ENCODE results near the gene UVSSA. TPM values are rescaled to one million over a fixed set of nuclear protein-coding genes. Genes with fewer than 3 reads are reported as not detected.
"Not testable (repeated sequence)": the region's sequence is repeated elsewhere in the genome, so short reads cannot be mapped to it uniquely, and the experiment has no call there.

The UVSSA gene
- total RNA-seq, 2 experiments from 2014 or later, result 19.1 to 23.0 TPM

DNA sequence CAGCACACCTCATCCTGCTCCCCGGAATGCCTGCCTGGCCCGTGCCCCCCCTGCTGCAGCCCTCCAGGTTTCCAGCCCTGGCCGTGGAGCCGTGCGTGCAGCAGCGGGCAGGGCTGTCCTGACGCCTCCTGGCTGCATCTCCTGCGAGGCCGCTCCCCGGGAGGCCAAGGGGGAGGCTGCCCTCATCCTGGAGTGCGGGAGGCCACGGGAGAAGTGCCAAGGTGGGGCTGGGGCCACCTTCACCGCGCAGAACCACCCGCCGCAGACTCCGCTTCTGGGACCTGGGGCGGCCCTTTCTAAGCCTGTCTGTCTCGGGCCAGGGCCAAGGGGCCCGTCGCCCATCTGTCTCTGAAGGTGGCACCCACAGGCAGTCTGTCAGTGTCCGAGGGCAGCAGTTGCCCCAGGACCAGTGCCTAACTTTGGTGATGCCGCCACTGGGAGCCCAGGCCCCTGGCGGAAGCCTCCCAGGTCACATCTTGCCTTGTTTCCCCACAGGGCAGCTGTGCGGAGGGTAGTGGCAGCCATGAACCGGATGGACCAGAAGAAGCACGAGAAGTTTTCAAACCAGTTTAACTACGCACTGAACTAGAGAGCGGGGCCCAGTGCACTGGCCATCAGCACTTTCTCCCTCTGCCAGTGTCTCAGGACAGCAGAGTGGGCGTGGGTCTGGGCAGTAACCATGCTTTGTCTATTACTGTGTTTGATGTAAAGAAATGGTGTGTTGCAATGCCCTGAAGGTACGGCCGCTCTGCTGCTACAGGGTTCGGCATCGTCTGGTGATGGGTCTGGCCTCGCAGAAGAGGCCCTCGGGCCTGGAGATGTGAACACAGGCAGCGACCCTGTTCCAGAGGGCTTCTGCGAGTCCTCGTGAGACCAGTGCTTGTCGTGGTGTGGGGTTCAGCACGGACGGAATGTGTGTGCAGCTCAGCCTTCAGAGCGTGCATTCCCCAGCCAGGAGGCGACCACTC lies 38.6 kb downstream of the UVSSA start:
- POLR2A ChIA-PET, result no interaction called here
- Mint-ChIP-seq H3K27ac (no peak overlapping the region), H3K36me3 (ENCODE audit: low read depth) (peaks cover 14% of the 10 kb centered on the region), H3K4me3 (no peak overlapping the region), H3K4me1 (no peaks in the 10 kb centered on the region), H3K9me3 (peaks cover 12% of the 10 kb centered on the region), H3K27me3 (no peaks in the 10 kb centered on the region)
- DNase-seq, result no peak
- CTCF ChIA-PET, result no interaction called here

DNA sequence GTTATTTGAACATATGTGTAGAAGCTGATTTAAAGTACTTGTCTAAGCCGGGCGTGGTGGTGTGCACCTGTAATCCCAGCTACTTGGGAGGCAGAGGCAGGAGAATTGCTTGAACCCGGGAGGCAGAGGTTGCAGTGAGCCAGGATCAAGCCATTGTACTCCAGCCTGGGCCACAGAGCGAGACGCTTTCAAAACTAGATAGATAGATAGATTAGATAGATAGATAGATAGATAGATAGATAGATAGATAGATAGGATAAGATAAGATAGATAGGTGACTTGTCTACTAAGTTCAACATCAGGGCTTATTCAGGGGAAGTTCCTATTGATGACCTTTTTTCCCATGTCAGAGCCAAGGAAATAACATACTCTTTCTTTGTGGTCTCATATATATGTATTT lies 46.4 kb downstream of the UVSSA start:
- not testable (repeated sequence) for H3K4me3 Mint-ChIP-seq

DNA sequence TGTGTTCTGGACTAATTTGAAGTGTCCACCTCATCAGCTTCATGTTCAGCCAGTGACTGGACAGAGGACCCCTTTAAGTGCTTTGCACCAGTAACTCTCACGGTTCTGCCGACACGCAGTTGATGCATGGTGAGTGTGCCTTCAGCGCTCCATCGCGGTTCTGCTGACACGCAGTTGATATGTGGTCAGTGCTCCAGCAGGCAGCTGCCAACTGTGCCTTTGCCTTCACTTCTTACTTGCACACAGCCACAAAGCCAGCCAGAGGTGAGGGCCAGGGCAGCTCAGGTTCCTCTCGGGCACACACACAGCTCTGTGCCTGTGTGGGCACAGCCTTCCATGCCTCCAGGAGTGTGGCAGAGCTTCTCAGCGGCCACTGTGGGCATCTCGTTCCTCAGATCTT lies 46.9 kb downstream of the UVSSA start:
- Mint-ChIP-seq H3K36me3 (ENCODE audit: low read depth) (peaks cover 8% of the 10 kb centered on the region), H3K9me3 (peaks cover 17% of the 10 kb centered on the region), H3K27ac (no peak overlapping the region), H3K4me1 (no peaks in the 10 kb centered on the region), H3K4me3 (no peak overlapping the region), H3K27me3 (no peaks in the 10 kb centered on the region)
- POLR2A ChIA-PET, result no interaction called here
- DNase-seq, result no peak
- CTCF ChIA-PET, result interaction anchor here (0.8 to 1.2 kb wide), 2 partner anchors 77 to 119 kb away, joined by 3 read pairs; no protein-coding TSS in a partner anchor

More for the DNA sequence above, 46.4 kb downstream of the UVSSA start:
- H3K27me3 Mint-ChIP-seq, H3K27ac Mint-ChIP-seq, H3K4me1 Mint-ChIP-seq, POLR2A ChIA-PET, DNase-seq: not testable (repeated sequence)
- H3K9me3 Mint-ChIP-seq, result peaks cover 18% of the 10 kb centered on the region
- H3K36me3 Mint-ChIP-seq (ENCODE audit: low read depth), result peaks cover 12% of the 10 kb centered on the region
- CTCF ChIA-PET, result interaction anchor here (0.8 to 1.2 kb wide), 2 partner anchors 78 to 120 kb away, joined by 3 read pairs; no protein-coding TSS in a partner anchor

DNA sequence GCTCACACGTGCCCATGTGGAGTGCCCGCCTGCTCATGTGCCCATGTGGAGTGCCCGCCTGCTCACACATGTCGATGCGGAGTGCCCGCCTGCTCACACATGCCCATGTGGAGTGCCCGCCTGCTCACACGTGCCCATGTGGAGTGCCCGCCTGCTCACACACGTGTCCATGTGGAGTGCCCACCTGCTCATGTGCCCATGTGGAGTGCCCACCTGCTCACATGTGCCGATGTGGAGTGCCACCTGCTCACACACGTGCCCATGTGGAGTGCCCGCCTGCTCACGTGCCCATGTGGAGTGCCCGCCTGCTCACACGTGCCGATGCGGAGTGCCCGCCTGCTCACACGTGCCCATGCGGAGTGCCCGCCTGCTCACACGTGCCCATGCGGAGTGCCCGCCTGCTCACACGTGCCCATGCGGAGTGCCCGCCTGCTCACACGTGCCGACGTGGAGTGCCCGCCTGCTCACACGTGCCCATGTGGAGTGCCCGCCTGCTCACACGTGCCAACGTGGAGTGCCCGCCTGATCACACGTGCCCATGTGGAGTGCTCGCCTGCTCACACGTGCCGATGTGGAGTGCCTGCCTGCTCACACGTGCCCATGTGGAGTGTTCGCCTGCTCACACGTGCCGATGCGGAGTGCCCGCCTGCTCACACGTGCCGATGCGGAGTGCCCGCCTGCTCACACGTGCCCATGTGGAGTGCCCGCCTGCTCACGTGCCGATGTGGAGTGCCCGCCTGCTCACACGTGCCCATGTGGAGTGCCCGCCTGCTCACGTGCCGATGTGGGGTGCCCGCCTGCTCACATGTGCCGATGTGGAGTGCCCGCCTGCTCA lies 47.8 kb downstream of the UVSSA start:
- peaks cover 15% of the 10 kb centered on the region for H3K9me3 Mint-ChIP-seq
- H3K4me1 Mint-ChIP-seq; H3K36me3 Mint-ChIP-seq (ENCODE audit: low read depth); H3K4me3 Mint-ChIP-seq; POLR2A ChIA-PET; H3K27me3 Mint-ChIP-seq; H3K27ac Mint-ChIP-seq; DNase-seq: not testable (repeated sequence)
- CTCF ChIA-PET, result interaction anchor here (1.2 kb wide), 1 partner anchor 76 kb away, joined by 3 read pairs; no protein-coding TSS in a partner anchor

DNA sequence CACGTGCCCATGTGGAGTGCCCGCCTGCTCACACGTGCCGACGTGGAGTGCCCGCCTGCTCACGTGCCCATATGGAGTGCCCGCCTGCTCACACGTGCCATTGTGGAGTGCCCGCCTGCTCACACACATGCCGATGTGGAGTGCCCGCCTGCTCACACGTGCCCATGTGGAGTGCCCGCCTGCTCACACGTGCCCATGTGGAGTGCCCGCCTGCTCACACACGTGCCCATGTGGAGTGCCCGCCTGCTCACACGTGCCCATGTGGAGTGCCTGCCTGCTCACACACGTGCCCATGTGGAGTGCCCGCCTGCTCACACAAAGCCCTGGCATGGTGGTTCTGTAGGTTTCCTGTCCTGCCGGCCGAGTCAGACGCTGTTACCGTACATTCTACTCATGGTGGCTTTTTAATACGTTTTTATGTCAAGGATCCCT lies 48.4 kb downstream of the UVSSA start:
- CTCF ChIA-PET; H3K4me3 Mint-ChIP-seq; H3K36me3 Mint-ChIP-seq (ENCODE audit: low read depth); H3K27me3 Mint-ChIP-seq; DNase-seq; POLR2A ChIA-PET; H3K4me1 Mint-ChIP-seq: not testable (repeated sequence)
- Mint-ChIP-seq H3K27ac (peak overlapping the region; percentile 36), H3K9me3 (peaks cover 14% of the 10 kb centered on the region)

DNA sequence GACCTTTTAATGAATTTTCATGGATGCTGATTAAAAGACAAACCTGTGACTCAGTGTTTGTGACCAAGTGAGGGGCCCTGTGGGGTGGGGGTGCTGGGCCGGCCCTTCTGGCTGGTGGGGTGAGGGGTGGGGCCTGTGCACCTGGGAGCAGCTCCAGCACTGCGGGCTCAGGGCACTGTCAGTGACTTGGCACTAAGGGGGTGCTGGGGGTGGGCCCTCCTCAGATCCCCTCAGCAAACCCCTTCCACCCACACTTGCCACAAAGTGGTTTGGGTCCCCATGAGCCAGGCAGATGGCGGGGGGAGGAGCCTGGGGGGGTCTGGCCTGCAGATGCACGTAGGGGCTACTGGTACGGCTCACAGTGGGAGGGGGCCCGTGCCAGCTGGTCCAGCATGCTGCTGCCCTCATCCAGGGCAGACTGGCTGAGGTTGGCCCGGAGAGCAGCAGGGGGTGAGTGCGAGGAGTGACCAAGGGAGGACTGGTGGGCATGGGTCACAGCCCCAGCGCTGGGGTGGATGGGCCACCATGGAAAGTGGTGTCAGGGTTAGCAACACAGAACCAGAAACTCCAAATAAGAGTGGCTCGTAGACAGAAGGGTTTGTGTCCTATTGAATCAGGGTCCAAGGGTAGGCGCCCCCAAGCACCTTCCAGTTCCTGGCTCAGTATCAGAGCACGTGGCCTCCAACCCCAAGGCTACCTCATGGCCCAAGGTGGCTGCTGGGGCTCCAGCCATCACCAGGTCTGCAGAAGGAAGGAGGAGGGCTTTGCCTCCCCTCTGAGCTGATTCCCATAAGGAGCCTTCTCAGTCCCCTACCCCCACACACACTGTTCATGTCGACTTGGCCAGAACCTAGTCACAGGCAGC lies 49.2 kb downstream of the UVSSA start:
- Mint-ChIP-seq H3K27ac (no peak overlapping the region), H3K9me3 (peaks cover 14% of the 10 kb centered on the region), H3K27me3 (peaks cover 7% of the 10 kb centered on the region), H3K4me3 (no peak overlapping the region), H3K4me1 (no peaks in the 10 kb centered on the region), H3K36me3 (ENCODE audit: low read depth) (peaks cover 9% of the 10 kb centered on the region)
- no peak for DNase-seq
- CTCF ChIA-PET, result no interaction called here
- POLR2A ChIA-PET, result no interaction called here

DNA sequence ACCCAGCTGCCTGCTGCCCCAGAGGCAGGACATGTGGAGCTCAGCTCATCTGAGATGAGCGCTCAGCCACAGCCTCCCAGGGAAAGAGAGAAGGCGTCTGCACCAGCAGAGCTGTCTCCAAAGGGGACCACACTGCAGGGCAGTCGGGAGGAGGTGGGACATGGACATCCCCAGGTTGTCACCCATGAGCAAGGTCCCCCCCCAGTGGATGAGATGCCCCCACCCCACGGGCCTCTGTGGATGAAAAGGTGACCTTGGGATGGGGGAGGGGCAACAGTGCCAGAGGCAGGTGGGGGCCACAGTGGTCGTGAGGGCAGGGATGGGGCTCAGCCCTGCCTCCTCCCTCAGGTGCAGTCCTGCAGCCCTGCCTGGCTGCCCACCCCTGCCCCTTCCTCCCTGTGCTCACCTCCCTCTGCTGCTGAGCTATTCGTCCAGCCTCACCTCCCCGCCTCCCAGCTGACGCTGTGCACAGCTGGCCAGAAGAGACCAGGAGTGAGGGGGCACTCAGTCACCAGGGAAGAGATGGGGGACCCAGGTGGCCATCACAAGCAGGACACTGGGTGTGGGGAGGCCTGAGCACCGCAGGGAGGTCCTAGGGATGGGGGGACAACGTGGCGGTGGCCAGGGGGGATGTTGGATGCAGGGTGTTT lies 49.9 kb downstream of the UVSSA start:
- H3K27ac Mint-ChIP-seq, result no peak overlapping the region
- no peaks in the 10 kb centered on the region for H3K4me1 Mint-ChIP-seq
- H3K9me3 Mint-ChIP-seq, result peaks cover 14% of the 10 kb centered on the region
- CTCF ChIA-PET, result no interaction called here
- POLR2A ChIA-PET, result no interaction called here
- H3K27me3 Mint-ChIP-seq, result peaks cover 12% of the 10 kb centered on the region
- DNase-seq, result no peak
- H3K4me3 Mint-ChIP-seq, result no peak overlapping the region
- peaks cover 9% of the 10 kb centered on the region for H3K36me3 Mint-ChIP-seq (ENCODE audit: low read depth)

DNA sequence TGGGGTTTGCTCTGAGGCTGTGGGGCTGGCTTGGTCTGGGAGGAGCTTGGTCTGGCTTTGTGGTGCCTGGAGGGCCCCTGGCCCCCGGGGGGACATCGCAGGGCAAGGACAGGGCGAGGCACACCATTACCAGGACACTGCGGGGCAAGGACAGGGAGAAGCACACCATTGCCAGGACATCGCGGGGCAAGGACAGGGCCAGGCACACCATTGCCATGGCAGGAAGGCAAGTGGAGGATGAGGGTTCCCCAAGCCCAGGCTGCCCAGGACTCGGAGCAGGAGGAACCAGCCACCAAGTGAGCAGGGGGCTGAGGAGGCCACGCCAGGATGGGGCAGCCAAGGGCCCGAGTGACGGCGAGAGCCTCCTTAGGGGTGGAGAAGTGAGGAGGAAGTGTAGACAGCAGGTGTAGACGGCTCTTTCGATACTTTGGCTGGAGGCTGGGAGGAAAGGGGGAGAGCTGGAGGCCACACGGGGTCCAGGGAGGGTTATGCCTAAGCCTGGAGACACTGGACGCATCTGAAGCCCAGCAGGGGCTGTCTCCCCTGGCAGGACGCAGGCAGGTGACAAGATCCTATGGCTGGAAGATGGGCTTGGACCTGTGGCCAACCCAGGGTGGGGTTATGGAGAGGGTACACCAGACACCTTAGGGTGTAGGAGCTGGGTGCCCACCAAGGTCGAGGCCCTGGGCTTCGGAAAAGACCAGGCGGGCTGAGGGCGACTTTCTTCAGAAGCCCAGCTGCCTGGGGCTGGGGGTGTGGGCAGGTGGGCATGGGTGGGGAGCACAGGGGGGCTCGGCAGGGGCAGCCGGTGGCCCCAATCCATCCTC lies 51.9 kb downstream of the UVSSA start:
- peaks cover 6% of the 10 kb centered on the region for H3K36me3 Mint-ChIP-seq (ENCODE audit: low read depth)
- POLR2A ChIA-PET, result no interaction called here
- peaks cover 12% of the 10 kb centered on the region for H3K9me3 Mint-ChIP-seq
- H3K27ac Mint-ChIP-seq, result peak overlapping the region; percentile 60
- no peak overlapping the region for H3K4me3 Mint-ChIP-seq
- DNase-seq, result no peak
- CTCF ChIA-PET, result interaction anchor here (0.5 kb wide), 1 partner anchor 1020 kb away, joined by 3 read pairs; the partner anchor contains the start of gene CFAP99
- peaks cover 18% of the 10 kb centered on the region for H3K27me3 Mint-ChIP-seq
- no peaks in the 10 kb centered on the region for H3K4me1 Mint-ChIP-seq

DNA sequence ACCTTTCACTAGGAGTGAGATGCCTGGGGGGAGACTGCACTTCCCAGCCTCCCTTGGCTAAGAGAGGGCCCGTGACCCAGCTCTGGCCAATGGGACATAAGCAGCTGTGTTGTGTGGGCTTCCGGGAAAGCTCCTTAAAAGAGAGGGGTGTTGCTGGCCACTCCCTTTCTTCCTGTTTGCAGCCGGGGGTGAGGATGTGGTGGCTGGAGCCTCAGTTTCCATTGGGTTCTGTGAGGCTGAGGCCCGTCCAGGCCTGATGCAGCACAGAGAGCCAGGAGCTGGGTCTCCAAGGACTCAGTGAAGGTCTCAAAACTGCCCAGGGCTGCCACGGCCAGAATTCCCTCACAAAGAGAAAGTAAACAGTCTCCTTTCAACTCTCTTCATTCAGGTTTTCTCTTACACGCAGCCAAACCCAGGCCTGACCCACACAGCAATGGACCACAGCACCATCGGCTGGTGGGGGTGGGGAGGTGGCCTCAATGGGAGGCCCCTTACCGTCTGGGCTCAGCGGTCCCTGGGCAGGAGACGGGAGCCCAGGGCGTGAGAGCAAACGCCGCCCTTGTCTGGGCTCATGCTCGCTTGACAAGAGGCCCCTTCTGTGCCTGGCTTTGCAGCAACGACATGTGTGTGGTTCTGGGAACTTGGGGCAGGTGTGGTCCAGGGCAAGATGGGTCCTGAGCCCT lies 52.6 kb downstream of the UVSSA start:
- Mint-ChIP-seq H3K4me3 (no peak overlapping the region), H3K9me3 (peaks cover 9% of the 10 kb centered on the region), H3K4me1 (no peaks in the 10 kb centered on the region), H3K36me3 (ENCODE audit: low read depth) (peaks cover 6% of the 10 kb centered on the region), H3K27me3 (peaks cover 21% of the 10 kb centered on the region), H3K27ac (no peak overlapping the region)
- CTCF ChIA-PET, result no interaction called here
- POLR2A ChIA-PET, result no interaction called here
- DNase-seq, result no peak

DNA sequence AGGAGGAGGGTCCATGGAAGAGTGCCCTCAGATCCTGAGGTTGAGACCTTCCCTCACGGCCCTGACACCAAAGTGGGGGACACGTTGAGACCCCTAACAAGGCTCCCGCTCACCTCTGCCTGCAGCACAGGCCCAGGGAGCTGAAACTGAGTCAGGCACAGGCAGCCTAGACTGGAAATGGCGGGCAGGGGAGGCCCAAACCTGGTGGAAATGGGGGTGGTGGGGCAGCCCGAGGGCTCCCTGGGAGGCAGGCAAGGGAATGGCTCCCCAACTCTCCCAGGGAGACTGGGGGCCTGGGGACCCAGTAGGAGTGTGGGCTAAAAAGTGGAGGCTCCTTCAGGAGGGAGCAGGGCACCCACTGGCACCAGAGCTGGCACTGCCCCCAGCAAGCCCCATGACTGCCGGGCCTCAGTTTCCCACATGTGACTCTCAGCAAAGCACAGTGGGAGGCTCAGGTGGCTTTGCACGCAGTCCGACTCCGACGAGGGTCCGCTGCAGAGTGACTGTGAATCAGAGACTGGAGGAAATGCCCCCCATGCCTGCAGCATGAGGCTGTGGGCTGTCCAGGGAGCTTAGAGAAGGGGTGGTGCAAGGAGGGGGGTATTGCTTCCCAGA lies 53.3 kb downstream of the UVSSA start:
- H3K9me3 Mint-ChIP-seq, result peaks cover 9% of the 10 kb centered on the region
- H3K4me3 Mint-ChIP-seq, result no peak overlapping the region
- H3K4me1 Mint-ChIP-seq, result peaks cover under 1% of the 10 kb centered on the region
- peaks cover 6% of the 10 kb centered on the region for H3K36me3 Mint-ChIP-seq (ENCODE audit: low read depth)
- no peak overlapping the region for H3K27ac Mint-ChIP-seq
- peaks cover 25% of the 10 kb centered on the region for H3K27me3 Mint-ChIP-seq
- CTCF ChIA-PET, result interaction anchor here (0.6 kb wide), 1 partner anchor 497 kb away, joined by 3 read pairs; no protein-coding TSS in a partner anchor
- POLR2A ChIA-PET, result no interaction called here
- no peak for DNase-seq
